K562 (cell line): ENCODE results near the gene ERCC6L. TPM values are rescaled to one million over a fixed set of nuclear protein-coding genes. Genes with fewer than 3 reads are reported as not detected.
A peak's percentile ranks its signal among the peaks of the same experiment; 100 is the strongest.
"Not testable (repeated sequence)": the region's sequence is repeated elsewhere in the genome, so short reads cannot be mapped to it uniquely, and the experiment has no call there.

Experiments
- ATAC-seq: fragments of 200-7000 bp; cut with Tn5 transposase; 3 replicates; pipeline ENCODE4 v1.9.1; 2020; ENCODE audit warnings: moderate library complexity
- BruUV-seq: library from RNA; stranded (reverse); fragments of 400-500 nt; replicated peaks from 2 replicates; lab custom pipeline; 2021; lab: Mats Ljungman, UMichigan
- CTCF ChIA-PET: fragments of 300-600 bp; formaldehyde crosslinking; extraction: SDS; loops from one replicate; lab custom pipeline; 2021; ENCODE audit warnings: low intra/inter-chr PET ratio; lab: Yijun Ruan, JAX
- POLR2A ChIA-PET: fragments of 300-600, 350-650 bp; sonication (Branson Sonifier 250); formaldehyde crosslinking; extraction: SDS; loops from one replicate; lab custom pipeline; 2021; ENCODE audit warnings: antibody characterized with exemption, inconsistent platforms; lab: Yijun Ruan, JAX
- DNase-seq, 4 experiments: peaks; one replicate each; pipeline versions ENCODE4 v3.0.0 to v3.0.0-alpha.2; 2011 to 2018; ENCODE audit warnings: low spot score in 3 of 4, mixed read lengths in 3 of 4; ENCODE audit errors: extremely low read depth in 1 of 4
- FAIRE-seq: peaks from 2 replicates; lab custom pipeline; 2011; peaks lifted over from hg19 to GRCh38; lab: Jason Lieb, UNC
- H2AFZ ChIP-seq: 2 replicates; pipeline ENCODE4 v1.6.0; 2011; ENCODE audit warnings: low read depth, low read length, control low read depth, inconsistent platforms
- H3K27ac ChIP-seq: fragments of 200-600 bp; 3 replicates; pipeline ENCODE4 v1.8.0; 2011; ENCODE audit warnings: low read depth, mild to moderate bottlenecking, control low read depth, inconsistent platforms, low read length, moderate library complexity, mixed read lengths; ENCODE audit errors: extremely low read depth
- H3K27me3 ChIP-seq, 2 experiments: fragments of 300-600 bp in 1 of 2; 2 replicates in 1 of 2; 3 replicates in 1 of 2; pipeline versions ENCODE4 v1.6.0 to v1.8.0; 2011; ENCODE audit warnings: inconsistent platforms in 2 of 2, low read length in 2 of 2, mild to moderate bottlenecking in 1 of 2, mixed read lengths in 1 of 2, moderate library complexity in 1 of 2; ENCODE audit not compliant: control insufficient read depth in 2 of 2, insufficient read depth in 2 of 2
- H3K36me3 ChIP-seq: fragments of 300-600 bp; 3 replicates; pipeline ENCODE4 v1.8.0; 2011; ENCODE audit warnings: mild to moderate bottlenecking, low read length, inconsistent platforms; ENCODE audit not compliant: control insufficient read depth, insufficient read depth
- H3K4me1 ChIP-seq, 2 experiments: fragments of 200-600 bp in 1 of 2; replicated peaks in 1 of 2; 2 replicates in 1 of 2; 3 replicates in 1 of 2; pipeline versions ENCODE4 v1.5.1 to v1.8.0; 2011; ENCODE audit warnings: inconsistent platforms in 2 of 2, low read length in 2 of 2, mild to moderate bottlenecking in 1 of 2, mixed read lengths in 1 of 2, moderate library complexity in 1 of 2; ENCODE audit not compliant: control insufficient read depth in 2 of 2, insufficient read depth in 2 of 2
- H3K4me2 ChIP-seq: 2 replicates; pipeline ENCODE4 v1.6.1; 2011; ENCODE audit warnings: low read length, control low read depth, inconsistent platforms, mixed read lengths; ENCODE audit not compliant: insufficient read depth
- H3K4me3 ChIP-seq: fragments of 200-600 bp; sonication (generic), shearing (Covaris generic); 2 replicates; pipeline ENCODE4 v1.5.1; 2016; ENCODE audit warnings: control low read depth, inconsistent platforms
- H3K79me2 ChIP-seq: fragments of 200-600 bp; 3 replicates; pipeline ENCODE4 v1.8.0; 2011; ENCODE audit warnings: low read length, inconsistent platforms; ENCODE audit not compliant: control insufficient read depth, insufficient read depth
- H3K9ac ChIP-seq, 2 experiments: 2 replicates each; pipeline versions ENCODE4 v1.6.0 to v1.6.1; 2011; ENCODE audit warnings: low read depth in 2 of 2, low read length in 2 of 2, control low read depth in 1 of 2, inconsistent platforms in 1 of 2, mild to moderate bottlenecking in 1 of 2, mixed read lengths in 1 of 2; ENCODE audit not compliant: insufficient read depth in 1 of 2
- H3K9me1 ChIP-seq: one replicate; pipeline ENCODE4 v1.6.0; 2011; ENCODE audit warnings: inconsistent platforms, mild to moderate bottlenecking, low read length, moderate library complexity; ENCODE audit not compliant: control insufficient read depth, insufficient read depth
- H3K9me3 ChIP-seq: replicated peaks from 2 replicates; pipeline ENCODE4 v1.5.1; 2011; ENCODE audit warnings: low read depth, low read length, inconsistent platforms; ENCODE audit not compliant: control insufficient read depth, insufficient read depth
- H4K20me1 ChIP-seq: replicated peaks from 2 replicates; pipeline ENCODE4 v1.6.1; 2011; ENCODE audit warnings: low read length, inconsistent platforms, mixed read lengths; ENCODE audit not compliant: control insufficient read depth, insufficient read depth
- BDP1 ChIP-seq: IDR thresholded peaks from 3 replicates; pipeline ENCODE4 v1.6.1; 2011; ENCODE audit not compliant: insufficient read length, insufficient read depth
- DIDO1 ChIP-seq: fragments of 450-650 bp; IDR thresholded peaks from 2 replicates; pipeline ENCODE4 v1.6.1; 2016; ENCODE audit warnings: low read depth, missing biosample characterization, missing genetic modification characterization
- KDM4B ChIP-seq, 2 experiments: fragments of 450-650 bp in 1 of 2; sonication (generic) in 1 of 2; IDR thresholded peaks; 2 replicates each; pipeline ENCODE4 v1.6.1; 2016 to 2017; ENCODE audit warnings: borderline replicate concordance in 2 of 2, antibody characterized with exemption in 1 of 2, low read depth in 1 of 2, mild to moderate bottlenecking in 1 of 2
- L3MBTL2 ChIP-seq: fragments of 450-650 bp; IDR thresholded peaks from 2 replicates; pipeline ENCODE4 v1.6.1; 2016; ENCODE audit warnings: mild to moderate bottlenecking, moderate library complexity
- NFE2 ChIP-seq: IDR thresholded peaks from 2 replicates; pipeline ENCODE4 v1.6.1; 2014; ENCODE audit warnings: antibody characterized with exemption, low read depth
- RBM22 ChIP-seq: fragments of 200-400 bp; formaldehyde crosslinking; IDR thresholded peaks from 2 replicates; pipeline ENCODE4 v1.6.1; 2018; ENCODE audit warnings: low read length, low read depth; ENCODE audit not compliant: poor library complexity, severe bottlenecking
- RFX1 ChIP-seq: fragments of 450-650 bp; IDR thresholded peaks from 2 replicates; pipeline ENCODE4 v1.6.1; 2016; ENCODE audit warnings: mild to moderate bottlenecking, moderate library complexity
- SMAD4 ChIP-seq: fragments of 250-450 bp; sonication (Bioruptor Pico); conservative IDR thresholded peaks from 2 replicates; pipeline ENCODE4 v1.8.0; 2021; ENCODE audit warnings: inconsistent platforms, mild to moderate bottlenecking, moderate library complexity
- TAF15 ChIP-seq: fragments of 200-400 bp; formaldehyde crosslinking; IDR thresholded peaks from 2 replicates; pipeline ENCODE4 v1.6.1; 2017; ENCODE audit warnings: mild to moderate bottlenecking, low read depth, low read length, moderate library complexity
- TCF7 ChIP-seq: sonication (generic); IDR thresholded peaks from 2 replicates; pipeline ENCODE4 v1.6.1; 2016; ENCODE audit warnings: antibody characterized with exemption, borderline replicate concordance
- ZNF146 ChIP-seq: IDR thresholded peaks from one replicate; pipeline ENCODE4 v1.6.1; 2018; ENCODE audit warnings: missing compliant biosample characterization; ENCODE audit not compliant: unreplicated experiment
- WGBS: fragments of 100-300 bp; shearing (Covaris generic); methylation state at CpG from one replicate; pipeline ENCODE4 v1.1.6; 2016; ENCODE audit warnings: low coverage, mixed read lengths; ENCODE audit not compliant: insufficient coverage; ENCODE audit errors: missing lambda C conversion rate; 5-methylcytosine and 5-hydroxymethylcytosine counted together
- in situ Hi-C: fragments of 300-500 bp; cut with MboI; formaldehyde crosslinking; loops from 4 replicates; pipeline ENCODE4 v1.15.0; 2018; ENCODE audit warnings: inconsistent platforms, mixed read lengths
- intact Hi-C: fragments of 100-400 bp; cut with micrococcal nuclease; formaldehyde crosslinking; loops from 2 replicates; pipeline ENCODE4 v1.14.2; 2022
- polyA plus RNA-seq, 8 experiments: library from polyadenylated mRNA; depleted of rRNA in 4 of 8; stranded (reverse) in 5 of 8; unstranded in 3 of 8; fragments of >200 nt; fragmentation: Nextera tagmentation in 2 of 8; fragmentation: Illumina TruSeq in 1 of 8; extraction: Ambion mirVana in 2 of 8; extraction: Trizol in 1 of 8; gene quantifications; 2 replicates each; pipeline versions ENCODE4 v1.2.1 to v1.2.3, GENCODE V29; 2011 to 2014; ENCODE audit warnings: inconsistent platforms in 1 of 8, missing spikeins in 1 of 8
- total RNA-seq, 7 experiments: library from RNA; depleted of rRNA in 6 of 7; stranded (reverse); fragments of >200 nt in 6 of 7; fragmentation: Illumina TruSeq in 2 of 7; extraction: Trizol in 2 of 7; gene quantifications; 2 replicates each; pipeline versions ENCODE4 v1.2.1 to v1.2.3, GENCODE V29; 2011 to 2021; ENCODE audit warnings: low replicate concordance in 1 of 7
- TF ChIP-seq, protein P1 (sequence below), 2 experiments: IDR thresholded peaks; 2 replicates each; pipeline ENCODE4 v1.6.1; 2011; ENCODE audit warnings: borderline replicate concordance in 1 of 2, control low read depth in 1 of 2, low read depth in 1 of 2, low read length in 1 of 2, mild to moderate bottlenecking in 1 of 2, mixed read lengths in 1 of 2, moderate library complexity in 1 of 2; ENCODE audit not compliant: insufficient read depth in 1 of 2, insufficient read length in 1 of 2, poor library complexity in 1 of 2, severe bottlenecking in 1 of 2; ENCODE audit errors: extremely low read depth in 1 of 2
- TF ChIP-seq, protein P2 (sequence below): fragments of 250-450 bp; sonication (Bioruptor Pico); IDR thresholded peaks from 2 replicates; pipeline ENCODE4 v1.5.0; 2020; ENCODE audit warnings: mild to moderate bottlenecking

Gene ERCC6L
- total and polyA plus RNA-seq, 9 of the 15 experiments (the other 6 are each of a cell fraction or from before 2014, with no cell fraction given) = 6.4 to 17.4 (median 11.9) TPM

DNA sequence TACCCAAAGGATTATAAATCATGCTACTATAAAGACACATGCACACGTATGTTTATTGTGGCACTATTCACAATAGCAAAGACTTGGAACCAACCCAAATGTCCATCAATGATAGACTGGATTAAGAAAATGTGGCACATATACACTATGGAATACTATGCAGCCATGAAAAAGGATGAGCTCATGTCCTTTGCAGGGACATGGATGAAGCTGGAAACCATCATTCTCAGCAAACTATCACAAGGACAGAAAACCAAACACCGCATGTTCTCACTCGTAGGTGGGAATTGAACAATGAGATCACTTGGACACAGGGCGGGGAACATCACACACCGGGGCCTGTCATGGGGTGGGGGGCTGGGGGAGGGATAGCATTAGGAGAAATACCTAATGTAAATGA lies 62.5 kb downstream of the ERCC6L start:
- H2AFZ ChIP-seq, H4K20me1 ChIP-seq, H3K9ac ChIP-seq, BruUV-seq, POLR2A ChIA-PET, in situ Hi-C loops, H3K4me2 ChIP-seq, H3K27me3 ChIP-seq, intact Hi-C loops, H3K36me3 ChIP-seq, CTCF ChIA-PET, FAIRE-seq, H3K9me3 ChIP-seq, ATAC-seq, H3K4me1 ChIP-seq, DNase-seq, H3K9me1 ChIP-seq, H3K79me2 ChIP-seq, H3K27ac ChIP-seq, H3K4me3 ChIP-seq: not testable (repeated sequence)
- no CpG with 5 or more reads among the region's 5 CpGs for WGBS
- TF ChIP-seq ZNF146 (CRISPR knock-in tag) = peak; percentile 34

DNA sequence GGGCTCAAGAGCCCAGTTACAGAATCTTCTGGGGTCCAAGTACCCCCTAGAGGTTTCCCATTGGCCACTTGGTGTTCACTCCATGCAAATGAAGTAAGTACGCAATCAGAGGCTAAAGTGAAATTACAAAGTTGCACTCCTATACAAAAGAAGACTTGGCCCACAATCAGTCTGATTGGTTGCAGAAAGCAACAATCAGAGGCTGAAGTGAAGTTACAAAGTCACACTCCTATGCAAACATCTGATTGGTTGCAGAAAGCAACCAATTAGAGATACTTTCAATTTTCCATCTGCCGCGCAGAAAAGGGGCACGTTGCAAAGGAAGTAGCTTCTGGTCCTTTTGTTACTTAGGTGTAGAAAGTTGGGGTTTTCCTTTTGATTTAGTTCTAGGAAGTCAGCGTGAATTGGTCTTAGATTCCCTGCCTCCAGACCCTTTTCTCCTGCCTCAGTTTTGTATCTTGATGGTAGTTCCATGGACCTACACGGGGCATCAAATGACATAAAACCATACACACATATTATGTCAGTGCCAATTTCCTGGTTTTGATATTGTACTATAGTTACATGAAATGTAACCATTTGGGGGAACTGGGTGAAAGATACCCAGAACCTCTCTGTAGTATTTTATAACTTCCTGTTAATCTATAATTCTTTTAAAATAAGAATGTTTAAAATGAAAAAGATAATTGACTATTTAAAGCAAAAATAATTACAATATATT lies 69.7 kb downstream of the ERCC6L start:
- Histone ChIP-seq H3K27ac (no peak overlapping the region), H3K4me1 (no peaks in the 10 kb centered on the region), H3K79me2 (no peaks in the 10 kb centered on the region), H4K20me1 (no peaks in the 10 kb centered on the region), H3K9ac (no peak overlapping the region), H3K27me3 (no peaks in the 10 kb centered on the region), H3K9me3 (no peaks in the 10 kb centered on the region), H3K4me3 (no peak overlapping the region), H3K36me3 (no peaks in the 10 kb centered on the region), H2AFZ (peak overlapping the region; percentile 74), H3K4me2 (peak overlapping the region; percentile 11; the same call in 1 of the 2 replicates), H3K9me1 (no peaks in the 10 kb centered on the region)
- FAIRE-seq = peak; percentile 6
- DNase-seq = peak in 1 of 4 experiments; percentile 16
- intact Hi-C loops = no loop called here
- ChIA-PET CTCF (no interaction called here), POLR2A (no interaction called here)
- BruUV-seq = no TSS peak
- WGBS = 11% methylated on average over 6 of the region's 6 CpGs
- ATAC-seq = peak; percentile 53
- in situ Hi-C loops = no loop called here
- TF ChIP-seq RFX1 (no peak), NFE2 (no peak), TAF15 (no peak), RBM22 (no peak), SMAD4 (CRISPR knock-in tag) (no peak), KDM4B (IDR thresholded peaks at IDR 0.05; ENCODE audit: borderline replicate concordance in 2 of 2, low read depth in 1 of 2) (no peak), TCF7 (no peak), BDP1 (no peak), DIDO1 (no peak), L3MBTL2 (peak; percentile 79)
- TF ChIP-seq, protein P1, sequence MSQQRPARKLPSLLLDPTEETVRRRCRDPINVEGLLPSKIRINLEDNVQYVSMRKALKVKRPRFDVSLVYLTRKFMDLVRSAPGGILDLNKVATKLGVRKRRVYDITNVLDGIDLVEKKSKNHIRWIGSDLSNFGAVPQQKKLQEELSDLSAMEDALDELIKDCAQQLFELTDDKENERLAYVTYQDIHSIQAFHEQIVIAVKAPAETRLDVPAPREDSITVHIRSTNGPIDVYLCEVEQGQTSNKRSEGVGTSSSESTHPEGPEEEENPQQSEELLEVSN (IDR thresholded peaks at IDR 0.05; ENCODE audit: borderline replicate concordance in 1 of 2, extremely low read depth in 1 of 2, insufficient read depth in 1 of 2, insufficient read length in 1 of 2, low read depth in 1 of 2, low read length in 1 of 2, poor library complexity in 1 of 2, severe bottlenecking in 1 of 2) = peak in 1 of 2 experiments; percentile 29
- TF ChIP-seq, protein P2, sequence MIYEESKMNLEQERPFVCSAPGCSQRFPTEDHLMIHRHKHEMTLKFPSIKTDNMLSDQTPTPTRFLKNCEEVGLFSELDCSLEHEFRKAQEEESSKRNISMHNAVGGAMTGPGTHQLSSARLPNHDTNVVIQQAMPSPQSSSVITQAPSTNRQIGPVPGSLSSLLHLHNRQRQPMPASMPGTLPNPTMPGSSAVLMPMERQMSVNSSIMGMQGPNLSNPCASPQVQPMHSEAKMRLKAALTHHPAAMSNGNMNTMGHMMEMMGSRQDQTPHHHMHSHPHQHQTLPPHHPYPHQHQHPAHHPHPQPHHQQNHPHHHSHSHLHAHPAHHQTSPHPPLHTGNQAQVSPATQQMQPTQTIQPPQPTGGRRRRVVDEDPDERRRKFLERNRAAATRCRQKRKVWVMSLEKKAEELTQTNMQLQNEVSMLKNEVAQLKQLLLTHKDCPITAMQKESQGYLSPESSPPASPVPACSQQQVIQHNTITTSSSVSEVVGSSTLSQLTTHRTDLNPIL = no peak
